Kidney capillary endothelial cell (primary cell): ENCODE data around the gene OPN4.
"Not testable (repeated sequence)": the region's sequence is repeated elsewhere in the genome, so short reads cannot be mapped to it uniquely, and the experiment has no call there.

ENCODE experiments used
- DNase-seq: peaks from one replicate; pipeline ENCODE4 v3.0.0-alpha.2; 2018; ENCODE audit warnings: low spot score

OPN4 gene

GRCh38 chr10:86654411-86655172 lies at the start of gene OPN4:
Gene OPN4 (plus strand): TSS chr10:86654547. CDS start chr10:86654784, 237 bp downstream.
- no peak for DNase-seq

GRCh38 chr10:86607674-86608073 lies 46.7 kb upstream of the OPN4 start:
- DNase-seq = no peak

GRCh38 chr10:86609920-86610319 lies 44.4 kb upstream of the OPN4 start:
- DNase-seq = no peak

GRCh38 chr10:86611386-86611785 lies 43.0 kb upstream of the OPN4 start:
- no peak for DNase-seq

GRCh38 chr10:86613096-86613495 lies 41.3 kb upstream of the OPN4 start:
- no peak for DNase-seq

GRCh38 chr10:86613905-86614304 lies 40.4 kb upstream of the OPN4 start:
- DNase-seq = no peak

GRCh38 chr10:86614853-86615252 lies 39.5 kb upstream of the OPN4 start:
- DNase-seq = no peak

GRCh38 chr10:86617278-86617677 lies 37.1 kb upstream of the OPN4 start:
- not testable (repeated sequence) for DNase-seq

- DNase-seq = no peak
Measured at GRCh38 chr10:86628311-86628710, 26.0 kb upstream of the OPN4 start.

- DNase-seq = no peak
Measured at GRCh38 chr10:86630079-86630478, 24.3 kb upstream of the OPN4 start.

GRCh38 chr10:86632009-86632800 lies 22.1 kb upstream of the OPN4 start:
- DNase-seq = no peak

- DNase-seq = no peak
Measured at GRCh38 chr10:86632951-86633350, 21.4 kb upstream of the OPN4 start.

GRCh38 chr10:86635402-86635801 lies 18.9 kb upstream of the OPN4 start:
- no peak for DNase-seq

- DNase-seq = no peak
Measured at GRCh38 chr10:86636311-86636710, 18.0 kb upstream of the OPN4 start.

- DNase-seq = no peak
Measured at GRCh38 chr10:86642021-86642420, 12.3 kb upstream of the OPN4 start.

GRCh38 chr10:86642499-86642898 lies 11.8 kb upstream of the OPN4 start:
- DNase-seq = no peak

- DNase-seq = no peak
Measured at GRCh38 chr10:86644152-86644793, 10.1 kb upstream of the OPN4 start.

GRCh38 chr10:86644794-86645445 lies 9.4 kb upstream of the OPN4 start:
- DNase-seq = no peak

- not testable (repeated sequence) for DNase-seq
Measured at GRCh38 chr10:86645621-86646165, 8.7 kb upstream of the OPN4 start.

GRCh38 chr10:86646532-86646931 lies 7.8 kb upstream of the OPN4 start:
- DNase-seq = no peak

- DNase-seq = no peak
Measured at GRCh38 chr10:86646933-86647332, 7.4 kb upstream of the OPN4 start.
